NCI-H1930 (cell line): ENCODE measurements around the gene HECTD1.
"Not testable (repeated sequence)": the region's sequence is repeated elsewhere in the genome, so short reads cannot be mapped to it uniquely, and the experiment has no call there.

Experiments
- DNase-seq, 2 experiments: peaks; one replicate each; lab custom pipeline; 2025; lab: John Stamatoyannopoulos, UW

Gene HECTD1

GRCh38 chr14:31207755-31208545 is at the start of gene HECTD1:
Gene HECTD1, minus strand, starts transcription at chr14:31207793. Its CDS starts 1,857 bp downstream, at chr14:31205936.
- DNase-seq = peak; percentile 85 to 92

GRCh38 chr14:31257244-31257553 is 49.6 kb upstream of the HECTD1 start:
- no peak for DNase-seq

GRCh38 chr14:31256534-31257243 is 49.1 kb upstream of the HECTD1 start:
- DNase-seq = no peak

- not testable (repeated sequence) for DNase-seq
Observed at GRCh38 chr14:31255918-31256317, 48.3 kb upstream of the HECTD1 start.

- no peak for DNase-seq
Observed at GRCh38 chr14:31255286-31255685, 47.7 kb upstream of the HECTD1 start.

GRCh38 chr14:31253746-31254471 is 46.3 kb upstream of the HECTD1 start:
- no peak for DNase-seq

- no peak for DNase-seq
Observed at GRCh38 chr14:31252865-31253264, 45.3 kb upstream of the HECTD1 start.

GRCh38 chr14:31251028-31251958 is 43.7 kb upstream of the HECTD1 start:
- no peak for DNase-seq

- DNase-seq = no peak
Observed at GRCh38 chr14:31244626-31245025, 37.0 kb upstream of the HECTD1 start.

- DNase-seq = no peak
Observed at GRCh38 chr14:31243860-31244259, 36.3 kb upstream of the HECTD1 start.

- not testable (repeated sequence) for DNase-seq
Observed at GRCh38 chr14:31242161-31242940, 34.8 kb upstream of the HECTD1 start.

GRCh38 chr14:31241450-31242114 is 34.0 kb upstream of the HECTD1 start:
- DNase-seq = no peak

GRCh38 chr14:31239741-31240140 is 32.1 kb upstream of the HECTD1 start:
- DNase-seq = no peak

GRCh38 chr14:31235462-31235861 is 27.9 kb upstream of the HECTD1 start:
- no peak for DNase-seq

- DNase-seq = no peak
Observed at GRCh38 chr14:31232081-31232480, 24.5 kb upstream of the HECTD1 start.

GRCh38 chr14:31231272-31231671 is 23.7 kb upstream of the HECTD1 start:
- DNase-seq = not testable (repeated sequence)

- DNase-seq = no peak
Observed at GRCh38 chr14:31230573-31230958, 23.0 kb upstream of the HECTD1 start.

- peak in 1 of 2 experiments; percentile 80 for DNase-seq
Observed at GRCh38 chr14:31229638-31230572, 22.3 kb upstream of the HECTD1 start.

- DNase-seq = no peak
Observed at GRCh38 chr14:31229009-31229408, 21.4 kb upstream of the HECTD1 start.
